Diencephalon (tissue), 1 donor: Measurements from ENCODE around the gene PCDHGA11. TPM values are rescaled to one million over a fixed set of nuclear protein-coding genes. Genes with fewer than 3 reads are reported as not detected.

Experiments used
- total RNA-seq: library from RNA; depleted of rRNA; stranded (reverse); fragments of >200 nt; gene quantifications from one replicate; pipeline ENCODE4 v1.2.3, GENCODE V29; 2014

Gene PCDHGA11
- total RNA-seq: 18.9 TPM

DNA sequence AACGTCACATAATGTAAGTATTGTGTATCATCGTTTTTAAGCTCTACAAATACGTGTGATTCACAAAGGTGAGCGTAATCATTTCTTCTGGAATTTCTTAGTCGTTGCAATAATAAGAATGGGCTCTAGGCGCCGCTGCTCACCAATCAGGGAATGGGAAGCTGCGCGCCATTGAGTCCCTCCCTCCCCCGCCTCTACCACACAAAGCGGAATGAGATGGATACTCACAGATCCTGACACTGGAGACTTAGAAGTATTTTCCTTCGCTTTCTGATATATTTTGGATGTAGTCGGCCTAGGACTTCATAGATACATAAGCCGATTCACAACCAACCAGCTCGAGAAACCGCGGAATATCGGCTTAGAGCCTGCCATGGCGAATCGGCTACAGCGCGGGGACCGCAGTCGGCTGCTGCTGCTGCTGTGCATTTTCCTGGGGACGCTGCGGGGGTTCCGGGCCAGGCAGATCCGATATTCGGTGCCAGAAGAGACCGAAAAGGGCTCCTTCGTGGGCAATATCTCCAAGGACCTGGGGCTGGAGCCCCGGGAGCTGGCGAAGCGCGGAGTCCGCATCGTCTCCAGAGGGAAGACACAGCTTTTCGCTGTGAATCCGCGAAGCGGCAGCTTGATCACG is at the start of gene PCDHGA11:
Gene PCDHGA11, plus strand, starts transcription at position 197 of the 634 bp plus-strand sequence. Its CDS starts 177 bp downstream, at position 374.

DNA sequence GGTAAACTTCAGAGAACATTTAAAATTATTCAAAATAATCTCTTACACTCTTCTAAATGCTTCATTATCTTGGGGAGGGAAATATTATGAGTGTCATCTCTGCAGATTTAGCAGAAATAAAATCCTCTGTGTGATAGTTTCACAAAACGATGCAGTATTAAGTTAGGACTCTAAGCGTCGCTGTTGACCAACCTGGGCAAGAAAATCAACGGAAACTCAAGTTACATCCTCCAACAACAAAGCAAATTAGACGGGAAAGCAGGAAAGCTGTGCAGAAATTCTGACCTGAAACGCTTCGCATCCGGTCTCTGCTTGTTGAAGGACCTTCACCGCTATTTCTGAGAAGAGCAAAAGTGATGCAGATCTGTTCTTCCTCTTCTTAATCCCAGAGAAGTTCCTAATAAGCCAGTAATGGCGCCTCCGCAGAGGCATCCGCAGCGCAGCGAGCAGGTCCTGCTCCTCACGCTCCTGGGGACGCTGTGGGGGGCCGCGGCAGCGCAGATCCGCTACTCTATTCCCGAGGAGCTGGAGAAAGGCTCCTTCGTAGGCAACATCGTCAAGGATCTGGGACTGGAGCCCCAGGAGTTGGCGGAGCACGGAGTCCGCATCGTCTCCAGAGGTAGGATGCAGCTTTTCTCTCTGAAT is 47.1 kb upstream of the PCDHGA11 start, which contains the start of gene PCDHGA6:
Gene PCDHGA6, plus strand, starts transcription at position 219 of the 645 bp plus-strand sequence. Its CDS starts 193 bp downstream, at position 412.

DNA sequence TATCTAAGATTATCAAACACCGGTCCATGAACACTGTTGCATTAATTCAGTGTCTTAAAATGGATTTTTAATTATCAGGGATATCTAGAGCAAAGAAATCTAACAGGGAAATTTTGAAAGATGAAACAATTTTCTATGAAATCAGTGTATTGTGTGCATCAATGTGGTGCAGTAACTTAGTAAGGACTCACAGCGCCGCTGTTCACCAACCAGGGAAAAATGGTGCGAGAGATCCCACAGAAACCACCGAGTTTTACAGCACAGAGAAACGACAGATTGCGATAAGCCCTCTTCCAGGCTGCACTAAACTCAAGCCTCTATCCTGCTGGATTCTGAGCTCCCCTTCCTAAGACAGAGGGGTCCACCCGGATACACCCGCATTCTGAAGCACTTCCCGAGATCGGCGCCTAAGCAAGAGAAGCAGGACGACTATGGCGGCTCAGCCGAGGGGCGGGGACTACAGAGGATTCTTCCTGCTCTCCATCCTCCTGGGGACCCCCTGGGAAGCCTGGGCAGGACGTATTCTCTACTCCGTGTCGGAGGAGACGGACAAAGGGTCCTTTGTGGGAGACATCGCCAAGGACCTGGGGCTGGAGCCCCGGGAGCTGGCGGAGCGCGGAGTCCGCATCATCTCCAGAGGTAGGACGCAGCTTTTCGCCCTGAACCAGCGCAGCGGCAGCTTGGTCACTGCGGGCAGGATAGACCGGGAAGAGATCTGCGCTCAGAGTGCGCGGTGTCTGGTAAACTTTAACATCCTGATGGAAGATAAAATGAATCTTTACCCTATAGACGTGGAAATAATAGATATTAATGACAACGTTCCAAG is 38.2 kb upstream of the PCDHGA11 start, which contains the start of gene PCDHGA7:
Gene PCDHGA7, plus strand, starts transcription at position 274 of the 826 bp plus-strand sequence. Its CDS starts 158 bp downstream, at position 432.

DNA sequence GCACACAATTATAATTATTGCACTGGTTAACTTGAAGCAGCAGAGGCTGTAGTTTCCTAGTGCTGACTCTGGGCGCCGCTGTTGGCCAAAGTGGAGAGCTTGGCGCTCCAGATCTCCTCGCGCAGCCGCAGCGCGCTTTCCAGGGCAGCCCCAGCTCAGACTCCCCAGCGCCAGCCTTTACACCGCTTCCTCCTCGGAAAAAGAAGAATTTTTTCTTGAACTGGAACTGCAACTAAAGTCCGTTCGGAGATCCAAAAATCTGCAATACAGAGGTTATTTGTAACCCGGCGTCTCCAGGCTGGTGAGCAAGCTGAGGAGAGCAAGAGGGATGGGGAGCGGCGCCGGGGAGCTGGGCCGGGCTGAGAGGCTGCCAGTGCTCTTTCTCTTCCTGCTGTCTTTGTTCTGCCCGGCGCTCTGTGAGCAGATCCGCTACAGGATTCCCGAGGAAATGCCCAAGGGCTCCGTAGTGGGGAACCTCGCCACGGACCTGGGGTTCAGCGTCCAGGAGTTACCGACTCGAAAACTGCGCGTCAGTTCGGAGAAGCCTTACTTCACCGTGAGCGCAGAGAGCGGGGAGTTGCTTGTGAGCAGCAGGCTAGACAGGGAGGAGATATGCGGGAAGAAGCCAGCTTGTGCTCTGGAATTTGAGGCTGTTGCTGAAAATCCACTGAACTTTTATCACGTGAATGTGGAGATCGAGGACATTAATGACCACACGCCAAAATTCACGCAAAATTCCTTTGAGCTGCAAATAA is 33.1 kb upstream of the PCDHGA11 start, which contains the start of gene PCDHGB4:
Gene PCDHGB4, plus strand, starts transcription at position 142 of the 755 bp plus-strand sequence. Its CDS starts 187 bp downstream, at position 329.

DNA sequence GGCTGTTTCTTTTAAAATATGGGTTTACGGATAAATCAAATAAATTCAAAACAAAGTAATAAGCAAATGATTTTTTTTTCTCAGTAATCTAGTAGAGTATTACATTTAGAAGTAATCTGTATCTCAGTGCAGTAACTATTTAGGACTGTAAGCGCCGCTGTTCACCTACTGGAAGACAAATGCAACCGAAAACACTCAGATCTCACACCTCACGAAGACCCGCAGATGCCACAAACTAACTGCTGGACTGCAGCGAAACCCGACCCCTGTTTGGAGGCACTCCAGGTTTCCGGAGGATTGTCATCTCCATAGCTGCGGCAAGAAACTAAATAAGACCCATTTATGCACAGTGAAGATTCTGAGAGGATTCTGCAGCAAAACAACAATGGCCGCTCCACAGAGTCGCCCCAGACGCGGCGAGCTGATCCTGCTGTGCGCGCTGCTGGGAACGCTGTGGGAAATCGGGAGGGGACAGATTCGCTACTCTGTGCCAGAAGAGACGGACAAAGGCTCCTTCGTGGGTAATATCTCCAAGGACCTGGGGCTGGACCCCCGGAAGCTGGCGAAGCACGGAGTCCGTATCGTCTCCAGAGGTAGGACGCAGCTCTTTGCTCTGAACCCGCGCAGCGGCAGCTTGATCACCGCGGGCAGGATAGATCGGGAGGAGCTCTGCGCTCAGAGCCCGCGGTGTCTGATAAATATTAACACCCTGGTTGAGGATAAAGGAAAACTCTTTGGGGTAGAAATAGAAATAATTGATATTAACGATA is 28.2 kb upstream of the PCDHGA11 start, which contains the start of gene PCDHGA8:
Gene PCDHGA8, plus strand, starts transcription at position 205 of the 770 bp plus-strand sequence. Its CDS starts 181 bp downstream, at position 386.

GRCh38 chr5:141397756-141398551 is 22.9 kb upstream of the PCDHGA11 start, which contains the start of gene PCDHGB5:
PCDHGB5 (plus strand) TSS chr5:141397947; CDS start chr5:141398128, 181 bp downstream.

DNA sequence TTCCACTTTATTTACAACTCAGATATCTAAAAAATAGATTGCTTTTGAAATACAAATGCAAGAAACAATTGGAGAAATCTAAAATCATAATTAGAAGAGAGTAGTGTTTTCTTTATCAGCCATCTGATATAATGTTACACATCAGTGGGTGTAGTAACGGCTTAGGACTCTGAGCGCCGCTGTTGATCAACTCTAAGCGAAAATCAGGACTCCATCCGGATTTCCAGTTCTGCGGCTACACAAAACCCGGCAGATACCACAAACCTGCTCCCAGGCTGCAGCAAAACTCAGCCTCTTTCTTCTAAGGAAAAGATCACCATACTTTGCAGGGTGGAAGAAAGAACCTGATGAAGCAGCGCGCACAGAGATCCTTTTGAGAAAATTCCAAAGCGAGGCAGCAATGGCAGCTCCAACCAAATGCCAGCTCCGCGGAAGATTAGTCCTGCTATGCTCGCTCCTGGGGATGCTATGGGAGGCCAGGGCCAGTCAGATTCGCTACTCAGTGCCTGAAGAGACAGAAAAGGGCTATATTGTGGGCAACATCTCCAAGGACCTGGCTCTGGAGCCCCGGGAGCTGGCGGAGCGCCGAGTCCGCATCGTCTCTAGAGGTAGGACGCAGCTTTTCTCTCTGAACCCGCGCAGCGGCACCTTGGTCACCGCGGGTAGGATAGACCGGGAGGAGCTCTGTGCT is 18.2 kb upstream of the PCDHGA11 start, which contains the start of gene PCDHGA9:
Gene PCDHGA9, plus strand, starts transcription at position 226 of the 691 bp plus-strand sequence. Its CDS starts 175 bp downstream, at position 401.

DNA sequence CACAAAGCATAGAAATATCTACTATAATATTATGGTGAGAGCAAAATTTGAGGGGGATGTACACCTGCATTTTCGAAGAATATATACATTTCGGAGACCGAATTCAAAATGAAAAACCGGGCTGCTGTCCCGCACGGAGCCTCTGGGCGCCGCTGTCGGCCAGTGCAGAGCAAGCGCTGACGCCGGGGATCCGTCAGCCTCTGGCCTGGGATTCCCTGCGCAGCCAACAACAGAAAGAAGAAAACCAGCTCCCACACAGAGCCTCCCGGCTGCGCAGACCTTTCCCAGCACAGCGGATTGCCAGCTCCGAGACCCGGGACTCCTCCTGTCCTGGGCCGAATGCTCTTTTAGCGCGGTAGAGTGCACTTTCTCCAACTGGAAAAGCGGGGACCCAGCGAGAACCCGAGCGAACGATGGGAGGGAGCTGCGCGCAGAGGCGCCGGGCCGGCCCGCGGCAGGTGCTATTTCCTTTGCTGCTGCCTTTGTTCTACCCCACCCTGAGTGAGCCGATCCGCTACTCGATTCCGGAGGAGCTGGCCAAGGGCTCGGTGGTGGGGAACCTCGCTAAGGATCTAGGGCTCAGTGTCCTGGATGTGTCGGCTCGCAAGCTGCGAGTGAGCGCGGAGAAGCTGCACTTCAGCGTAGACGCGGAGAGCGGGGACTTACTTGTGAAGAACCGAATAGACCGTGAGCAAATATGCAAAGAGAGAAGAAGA is 12.9 kb upstream of the PCDHGA11 start, which contains the start of gene PCDHGB6:
Gene PCDHGB6, plus strand, starts transcription at position 232 of the 716 bp plus-strand sequence. Its CDS starts 182 bp downstream, at position 414.

GRCh38 chr5:141412854-141413539 is 7.9 kb upstream of the PCDHGA11 start, which contains the start of gene PCDHGA10:
PCDHGA10 (plus strand) TSS chr5:141412987; CDS start chr5:141413176, 189 bp downstream.

GRCh38 chr5:141417494-141418172 is 3.2 kb upstream of the PCDHGA11 start, which contains the start of gene PCDHGB7:
PCDHGB7 (plus strand) TSS chr5:141417677; CDS start chr5:141417860, 183 bp downstream.

DNA sequence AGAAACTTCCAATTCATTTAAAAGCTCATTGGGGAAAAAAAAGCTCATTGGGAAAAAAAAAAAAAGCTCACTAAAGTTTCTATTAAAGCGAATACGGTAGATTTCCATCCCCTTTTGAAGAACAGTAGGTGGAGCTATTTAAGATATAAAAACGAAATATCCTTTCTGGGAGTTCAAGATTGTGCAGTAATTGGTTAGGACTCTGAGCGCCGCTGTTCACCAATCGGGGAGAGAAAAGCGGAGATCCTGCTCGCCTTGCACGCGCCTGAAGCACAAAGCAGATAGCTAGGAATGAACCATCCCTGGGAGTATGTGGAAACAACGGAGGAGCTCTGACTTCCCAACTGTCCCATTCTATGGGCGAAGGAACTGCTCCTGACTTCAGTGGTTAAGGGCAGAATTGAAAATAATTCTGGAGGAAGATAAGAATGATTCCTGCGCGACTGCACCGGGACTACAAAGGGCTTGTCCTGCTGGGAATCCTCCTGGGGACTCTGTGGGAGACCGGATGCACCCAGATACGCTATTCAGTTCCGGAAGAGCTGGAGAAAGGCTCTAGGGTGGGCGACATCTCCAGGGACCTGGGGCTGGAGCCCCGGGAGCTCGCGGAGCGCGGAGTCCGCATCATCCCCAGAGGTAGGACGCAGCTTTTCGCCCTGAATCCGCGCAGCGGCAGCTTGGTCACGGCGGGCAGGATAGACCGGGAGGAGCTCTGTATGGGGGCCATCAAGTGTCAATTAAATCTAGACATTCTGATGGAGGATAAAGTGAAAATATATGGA is 9.7 kb downstream of the PCDHGA11 start, which contains the start of gene PCDHGA12:
Gene PCDHGA12, plus strand, starts transcription at position 176 of the 782 bp plus-strand sequence. Its CDS starts 253 bp downstream, at position 429.

Other genes with a start within 250 kb of the PCDHGA11 start
- 8.5 TPM for gene PCDHB7, start 248.4 kb upstream of the PCDHGA11 start, total RNA-seq
- gene PCDHB8, start 243.3 kb upstream of the PCDHGA11 start, total RNA-seq: 8.1 TPM
- 5.8 TPM for gene PCDHB16, start 238.7 kb upstream of the PCDHGA11 start, total RNA-seq
- gene PCDHB9, start 233.9 kb upstream of the PCDHGA11 start, total RNA-seq: 9.2 TPM
- 22.4 TPM for gene PCDHB10, start 228.7 kb upstream of the PCDHGA11 start, total RNA-seq
- 14.8 TPM for gene PCDHB11, start 221.4 kb upstream of the PCDHGA11 start, total RNA-seq
- gene PCDHB12, start 212.3 kb upstream of the PCDHGA11 start, total RNA-seq: 15.5 TPM
- 10.8 TPM for gene PCDHB13, start 207.1 kb upstream of the PCDHGA11 start, total RNA-seq
- gene PCDHB14, start 197.7 kb upstream of the PCDHGA11 start, total RNA-seq: 12.7 TPM
- gene PCDHB15, start 175.7 kb upstream of the PCDHGA11 start, total RNA-seq: 22.6 TPM
- gene SLC25A2, start 117.0 kb upstream of the PCDHGA11 start, total RNA-seq: 0.23 TPM
- gene TAF7, start 100.3 kb upstream of the PCDHGA11 start, total RNA-seq: 103 TPM
- gene PCDHGA1, start 90.5 kb upstream of the PCDHGA11 start, total RNA-seq: 4.2 TPM
- 8.5 TPM for gene PCDHGA2, start 82.3 kb upstream of the PCDHGA11 start, total RNA-seq
- 7.2 TPM for gene PCDHGA3, start 77.2 kb upstream of the PCDHGA11 start, total RNA-seq
- 10.4 TPM for gene PCDHGB1, start 71.0 kb upstream of the PCDHGA11 start, total RNA-seq
- gene PCDHGA4, start 66.0 kb upstream of the PCDHGA11 start, total RNA-seq: 12.5 TPM
- gene PCDHGB2, start 61.1 kb upstream of the PCDHGA11 start, total RNA-seq: 7.6 TPM
- gene PCDHGA5, start 56.9 kb upstream of the PCDHGA11 start, total RNA-seq: 7.2 TPM
- 9.2 TPM for gene PCDHGB3, start 50.8 kb upstream of the PCDHGA11 start, total RNA-seq
- gene PCDHGA6, start 47.2 kb upstream of the PCDHGA11 start, total RNA-seq: 11.3 TPM
- gene PCDHGA7, start 38.3 kb upstream of the PCDHGA11 start, total RNA-seq: 7.6 TPM
- gene PCDHGB4, start 33.4 kb upstream of the PCDHGA11 start, total RNA-seq: 14.8 TPM
- gene PCDHGA8, start 28.4 kb upstream of the PCDHGA11 start, total RNA-seq: 6.9 TPM
- gene PCDHGB5, start 23.1 kb upstream of the PCDHGA11 start, total RNA-seq: 24.0 TPM
- 14.3 TPM for gene PCDHGA9, start 18.3 kb upstream of the PCDHGA11 start, total RNA-seq
- gene PCDHGB6, start 13.0 kb upstream of the PCDHGA11 start, total RNA-seq: 17.8 TPM
- 15.2 TPM for gene PCDHGA10, start 8.1 kb upstream of the PCDHGA11 start, total RNA-seq
- 18.2 TPM for gene PCDHGB7, start 3.4 kb upstream of the PCDHGA11 start, total RNA-seq
- gene PCDHGA12, start 9.5 kb downstream of the PCDHGA11 start, total RNA-seq: 7.4 TPM
- 69.0 TPM for gene PCDHGC3, start 54.9 kb downstream of the PCDHGA11 start, total RNA-seq
- 91.6 TPM for gene PCDHGC4, start 64.0 kb downstream of the PCDHGA11 start, total RNA-seq
- 9.5 TPM for gene PCDHGC5, start 68.0 kb downstream of the PCDHGA11 start, total RNA-seq
- 26.1 TPM for gene DIAPH1, start 197.9 kb downstream of the PCDHGA11 start, total RNA-seq
- 54.9 TPM for gene HDAC3, start 215.8 kb downstream of the PCDHGA11 start, total RNA-seq
- gene RELL2, start 215.9 kb downstream of the PCDHGA11 start, total RNA-seq: 18.9 TPM
- 9.5 TPM for gene FCHSD1, start 230.4 kb downstream of the PCDHGA11 start, total RNA-seq